Right lobe of liver (tissue), 6 donors: ENCODE measurements around the gene SSUH2. TPM values are rescaled to one million over a fixed set of nuclear protein-coding genes. Genes with fewer than 3 reads are reported as not detected.

Experiments
- ATAC-seq, 4 donors: fragments of 200-7000 bp; cut with Tn5 transposase; one replicate each; pipeline ENCODE4 v1.9.1; 2020; ENCODE audit warnings: mild to moderate bottlenecking in 4 of 4, moderate library complexity in 4 of 4
- DNase-seq, 3 donors: peaks; one replicate each; pipeline ENCODE4 v3.0.0-alpha.2; 2020
- H3K27ac ChIP-seq, 3 donors: fragments of 200-600 bp; one replicate each; pipeline ENCODE4 v1.8.0; 2022
- H3K27me3 ChIP-seq, 2 donors: fragments of 200-600 bp; one replicate each; pipeline ENCODE4 v1.8.0; 2022
- H3K36me3 ChIP-seq, 4 donors: fragments of 200-600 bp; sonication (generic) in 1 of 4; one replicate each; pipeline versions ENCODE4 v1.5.1 to v1.8.0; 2017 to 2022; ENCODE audit warnings: control low read depth in 1 of 4
- H3K4me1 ChIP-seq, 4 donors: fragments of 200-600 bp; sonication (generic) in 1 of 4; one replicate each; pipeline versions ENCODE4 v1.5.1 to v1.8.0; 2017 to 2022; ENCODE audit warnings: control low read depth in 1 of 4
- H3K4me3 ChIP-seq, 3 donors: fragments of 200-600 bp; one replicate each; pipeline ENCODE4 v1.8.0; 2022
- H3K9me3 ChIP-seq, 4 donors: fragments of 200-600 bp; sonication (generic) in 1 of 4; one replicate each; pipeline versions ENCODE4 v1.5.1 to v1.8.0; 2017 to 2022; ENCODE audit warnings: control low read depth in 1 of 4
- CTCF ChIP-seq, 4 donors: fragments of 200-600 bp in 3 of 4; fragments of 450-650 bp in 1 of 4; IDR thresholded peaks; one replicate each; pipeline versions ENCODE4 v1.5.1 to v1.8.0; 2016 to 2022; ENCODE audit warnings: antibody characterized with exemption in 4 of 4, mild to moderate bottlenecking in 2 of 4
- POLR2A ChIP-seq: fragments of 450-650 bp; IDR thresholded peaks from one replicate; pipeline ENCODE4 v1.6.1; 2017; ENCODE audit warnings: antibody characterized with exemption, mild to moderate bottlenecking
- WGBS: methylation state at CpG from one replicate; pipeline ENCODE4 v1.1.6; 2018; ENCODE audit warnings: low coverage, low lambda C conversion rate; ENCODE audit not compliant: insufficient coverage; ENCODE audit errors: missing lambda C conversion rate; 5-methylcytosine and 5-hydroxymethylcytosine counted together
- intact Hi-C, 2 donors: fragments of 100-400 bp; cut with DNase I; formaldehyde crosslinking; loops; one replicate each; pipeline versions ENCODE4 v1.11.2 to v1.14.1; 2022
- total RNA-seq, 6 experiments: library from RNA; depleted of rRNA in 2 of 6; stranded (reverse); fragments of >200 nt in 2 of 6; fragmentation: NEBNext Ultra II Directional in 3 of 6; extraction: Animal tissue kit (Norgen Biotek cat#: 25700) in 3 of 6; gene quantifications; one replicate each; pipeline versions ENCODE4 v1.1.0 to v1.2.4, GENCODE V29; 2016 to 2023
- donor health status: DM: no; HTN: yes; CAD: no.
- donor health status: DM: no; HTN: no; CAD: no.
- donor health status: DM: no; HTN: no; CAD: no.
- donor health status: DM: no; HTN: yes; CAD: no.
- donor health status: DM: no; HTN: yes; CAD: no.

SSUH2 gene
- total RNA-seq, 6 experiments from 2014 or later, result 0.09 to 2.0 (median 1.1) TPM; not detected in 1

GRCh38 chr3:8667463-8668091, 23.0 kb upstream of the SSUH2 start:
- Histone ChIP-seq H3K4me1 (no peaks in the 10 kb centered on the region), H3K36me3 (no peaks in the 10 kb centered on the region), H3K27ac (no peak overlapping the region), H3K4me3 (no peak overlapping the region), H3K9me3 (no peaks in the 10 kb centered on the region), H3K27me3 (no peaks in the 10 kb centered on the region)
- no peak for TF ChIP-seq CTCF (IDR thresholded peaks at IDR 0.05)
- no peak for TF ChIP-seq POLR2A
- intact Hi-C loops, result no loop called here
- no peak for DNase-seq
- 46% methylated on average over 6 of the region's 6 CpGs for WGBS
- no peak for ATAC-seq

GRCh38 chr3:8665407-8665896, 20.9 kb upstream of the SSUH2 start:
- Histone ChIP-seq H3K4me3 (no peak overlapping the region), H3K4me1 (no peaks in the 10 kb centered on the region), H3K27me3 (no peaks in the 10 kb centered on the region), H3K9me3 (no peaks in the 10 kb centered on the region), H3K36me3 (no peaks in the 10 kb centered on the region), H3K27ac (no peak overlapping the region)
- intact Hi-C loops, result no loop called here
- TF ChIP-seq POLR2A (no peak), CTCF (IDR thresholded peaks at IDR 0.05) (no peak)
- WGBS, result 42% methylated on average over 4 of the region's 4 CpGs
- DNase-seq (no peak), ATAC-seq (no peak)

- whole genome bisulfite sequencing, result 36% methylated on average over 11 of the region's 12 CpGs
- Histone ChIP-seq H3K27me3 (no peaks in the 10 kb centered on the region), H3K27ac (no peak overlapping the region), H3K36me3 (no peaks in the 10 kb centered on the region), H3K9me3 (no peaks in the 10 kb centered on the region), H3K4me1 (no peaks in the 10 kb centered on the region), H3K4me3 (no peak overlapping the region)
- intact Hi-C loops, result no loop called here
- DNase-seq (peak in 2 of 3 donors; percentile 50 to 69), ATAC-seq (peak; percentile 89 to 97 (median 94))
- TF ChIP-seq CTCF (IDR thresholded peaks at IDR 0.05) (peak; percentile 53 to 68 (median 62)), POLR2A (no peak)
These were observed 18.8 kb upstream of the SSUH2 start for GRCh38 chr3:8663177-8664061.

GRCh38 chr3:8662594-8662993, 18.0 kb upstream of the SSUH2 start:
- Histone ChIP-seq H3K27me3 (no peaks in the 10 kb centered on the region), H3K9me3 (no peaks in the 10 kb centered on the region), H3K4me3 (no peak overlapping the region), H3K27ac (no peak overlapping the region), H3K36me3 (no peaks in the 10 kb centered on the region), H3K4me1 (no peaks in the 10 kb centered on the region)
- intact Hi-C loops, result no loop called here
- ATAC-seq, result no peak
- TF ChIP-seq CTCF (IDR thresholded peaks at IDR 0.05) (no peak), POLR2A (no peak)
- 31% methylated on average over 3 of the region's 4 CpGs for whole genome bisulfite sequencing
- DNase-seq, result no peak
